ENCODE measurements around the gene AIPL1.

GRCh38 chr17:6388416-6388815 is 46.5 kb downstream of the AIPL1 start:
- TF ChIP-seq POLR2AphosphoS5 (IDR thresholded peaks at IDR 0.05) (no peak), POLR2A (IDR thresholded peaks at IDR 0.05) (no peak)
- TF ChIP-seq, protein P1, sequence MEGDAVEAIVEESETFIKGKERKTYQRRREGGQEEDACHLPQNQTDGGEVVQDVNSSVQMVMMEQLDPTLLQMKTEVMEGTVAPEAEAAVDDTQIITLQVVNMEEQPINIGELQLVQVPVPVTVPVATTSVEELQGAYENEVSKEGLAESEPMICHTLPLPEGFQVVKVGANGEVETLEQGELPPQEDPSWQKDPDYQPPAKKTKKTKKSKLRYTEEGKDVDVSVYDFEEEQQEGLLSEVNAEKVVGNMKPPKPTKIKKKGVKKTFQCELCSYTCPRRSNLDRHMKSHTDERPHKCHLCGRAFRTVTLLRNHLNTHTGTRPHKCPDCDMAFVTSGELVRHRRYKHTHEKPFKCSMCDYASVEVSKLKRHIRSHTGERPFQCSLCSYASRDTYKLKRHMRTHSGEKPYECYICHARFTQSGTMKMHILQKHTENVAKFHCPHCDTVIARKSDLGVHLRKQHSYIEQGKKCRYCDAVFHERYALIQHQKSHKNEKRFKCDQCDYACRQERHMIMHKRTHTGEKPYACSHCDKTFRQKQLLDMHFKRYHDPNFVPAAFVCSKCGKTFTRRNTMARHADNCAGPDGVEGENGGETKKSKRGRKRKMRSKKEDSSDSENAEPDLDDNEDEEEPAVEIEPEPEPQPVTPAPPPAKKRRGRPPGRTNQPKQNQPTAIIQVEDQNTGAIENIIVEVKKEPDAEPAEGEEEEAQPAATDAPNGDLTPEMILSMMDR (IDR thresholded peaks at IDR 0.05): no peak
